ENCODE results near the gene P4HB. TPM values are rescaled to one million over a fixed set of nuclear protein-coding genes. Genes with fewer than 3 reads are reported as not detected.

Gene P4HB
- polyA plus RNA-seq, 4 donors: 397 to 434 (median 411) TPM

DNA sequence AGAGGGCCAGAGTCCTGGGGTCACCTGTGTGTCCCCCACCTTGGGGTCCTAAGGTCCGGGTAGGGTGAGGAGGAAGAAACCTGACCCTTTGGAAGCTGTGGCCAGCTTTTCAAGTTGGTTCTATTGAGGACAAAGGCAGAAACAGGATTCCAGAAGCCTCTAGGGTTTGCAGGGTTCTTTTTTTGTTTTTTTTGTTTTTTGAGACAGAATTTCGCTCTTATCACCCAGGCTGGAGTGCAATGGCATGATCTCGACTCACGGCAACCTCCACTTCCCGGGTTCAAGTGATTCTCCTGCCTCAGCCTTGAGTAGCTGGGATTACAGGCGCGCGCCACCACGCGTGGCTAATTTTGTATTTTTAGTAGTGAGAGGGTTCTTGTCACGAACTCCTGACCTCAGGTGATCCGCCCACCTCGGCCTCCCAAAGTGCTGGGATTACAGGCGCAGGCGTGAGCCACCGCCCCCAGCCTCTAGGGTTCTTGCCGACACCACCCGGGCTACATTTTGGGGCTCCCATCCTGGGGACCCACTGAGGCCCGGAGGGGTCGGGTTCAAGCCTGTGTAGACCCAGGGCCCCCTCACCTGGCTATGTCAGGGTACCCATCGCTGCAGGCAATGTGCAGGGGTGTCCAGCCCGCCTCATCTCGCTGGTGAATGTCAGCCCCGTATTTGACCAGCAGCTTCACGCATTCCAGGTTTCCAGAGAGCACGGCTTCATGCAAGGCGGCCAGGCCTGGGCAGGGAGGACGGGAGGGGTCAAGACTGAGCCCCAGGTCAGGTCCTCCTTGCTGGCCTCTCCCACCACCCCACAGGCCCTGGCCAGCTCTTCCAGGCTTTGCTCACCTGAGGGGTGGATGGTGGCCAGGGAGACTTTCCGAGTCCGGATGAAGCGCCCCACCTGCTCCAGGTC is 26.2 kb downstream of the P4HB start:
- no peak for DNase-seq (ENCODE audit: low read depth in 4 of 4, low spot score in 2 of 4)

- peak; percentile 68 to 86 (median 85) for DNase-seq (ENCODE audit: low read depth in 4 of 4, low spot score in 2 of 4)
These were observed 27.0 kb downstream of the P4HB start, which contains the start of gene MCRIP1 for GRCh38 chr17:81833160-81833920. Gene MCRIP1 (minus strand): TSS chr17:81833291. CDS start chr17:81824506, 8,785 bp downstream.

DNA sequence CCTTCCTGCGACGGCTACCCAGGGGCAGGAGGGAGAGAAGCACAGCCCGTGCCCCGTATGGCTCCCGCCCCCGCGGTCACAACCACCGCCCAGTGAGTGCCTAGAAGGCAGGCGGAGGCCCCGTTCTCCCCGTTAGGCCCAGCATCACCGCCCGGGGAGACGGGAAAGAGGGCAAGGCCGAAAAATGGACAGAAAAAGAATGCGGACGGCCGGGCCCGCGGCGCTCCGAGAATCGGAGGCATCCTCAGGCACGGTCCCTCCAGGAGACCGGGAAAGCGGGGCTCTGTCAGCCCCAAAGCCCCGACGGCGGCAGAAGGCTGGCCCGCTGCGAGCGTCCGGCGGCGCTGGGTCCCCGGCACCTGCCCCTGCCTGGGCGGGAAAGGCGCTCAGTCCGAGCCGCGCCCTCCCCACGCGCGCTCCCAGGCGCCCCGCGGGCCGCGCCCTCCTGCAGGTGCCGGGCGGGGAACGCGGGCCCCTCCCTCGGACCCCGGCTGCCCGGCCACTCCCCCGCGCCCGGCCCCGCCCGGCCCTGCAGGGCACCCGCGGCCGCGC is 27.7 kb downstream of the P4HB start:
- DNase-seq (ENCODE audit: low read depth in 4 of 4, low spot score in 2 of 4): no peak

DNA sequence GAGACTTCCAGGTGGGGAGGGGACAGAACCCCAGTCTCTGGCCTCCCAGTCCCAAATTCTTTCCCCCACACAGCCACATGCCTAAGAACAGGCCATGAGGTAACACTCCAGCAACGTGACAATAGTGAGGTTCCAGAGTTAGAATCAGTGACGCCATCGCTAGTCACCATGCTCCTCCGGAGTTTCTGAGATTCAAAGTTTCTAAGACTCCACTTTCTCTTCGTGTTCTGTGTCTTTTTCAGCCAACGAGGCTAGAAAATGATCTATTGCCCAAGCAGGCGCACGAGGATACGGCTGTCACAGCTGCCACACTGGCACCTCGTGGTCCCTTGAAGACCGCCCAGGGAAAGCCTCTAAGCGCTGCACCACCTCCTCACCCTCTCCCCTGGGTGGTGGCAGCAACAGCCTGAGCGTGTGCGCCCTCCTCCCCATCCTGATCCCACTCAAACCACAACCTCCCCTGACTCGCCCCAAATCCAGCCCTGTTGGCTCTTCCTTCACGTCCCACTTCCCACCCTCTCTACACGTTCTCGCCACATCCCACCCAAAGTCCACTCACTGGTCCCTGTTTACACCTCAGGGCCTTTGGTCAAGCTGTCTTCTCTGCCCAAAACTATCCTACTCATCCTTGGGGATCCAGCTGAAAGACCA is 28.3 kb downstream of the P4HB start:
- DNase-seq (ENCODE audit: low read depth in 4 of 4, low spot score in 2 of 4): no peak

DNA sequence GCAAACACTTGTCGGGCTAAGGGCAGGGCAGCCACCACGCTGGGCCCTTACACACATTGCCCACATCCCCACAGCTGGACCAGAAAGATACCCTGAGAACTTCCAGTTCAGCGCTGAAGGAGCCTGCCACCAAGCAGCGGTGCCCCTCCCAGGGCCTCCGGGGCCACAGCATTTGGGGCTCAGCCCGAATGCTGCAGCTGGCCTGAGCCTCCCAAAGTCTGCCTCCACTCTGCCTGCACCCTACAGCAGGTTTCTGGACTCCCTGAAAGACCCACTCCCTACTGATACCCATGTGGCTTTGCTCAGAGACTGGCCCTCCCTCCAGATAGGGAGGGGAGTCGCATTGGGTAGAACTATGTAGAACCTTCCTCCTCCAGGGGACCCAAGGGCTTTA is 28.8 kb downstream of the P4HB start:
- no peak for DNase-seq (ENCODE audit: low read depth in 4 of 4, low spot score in 2 of 4)

DNA sequence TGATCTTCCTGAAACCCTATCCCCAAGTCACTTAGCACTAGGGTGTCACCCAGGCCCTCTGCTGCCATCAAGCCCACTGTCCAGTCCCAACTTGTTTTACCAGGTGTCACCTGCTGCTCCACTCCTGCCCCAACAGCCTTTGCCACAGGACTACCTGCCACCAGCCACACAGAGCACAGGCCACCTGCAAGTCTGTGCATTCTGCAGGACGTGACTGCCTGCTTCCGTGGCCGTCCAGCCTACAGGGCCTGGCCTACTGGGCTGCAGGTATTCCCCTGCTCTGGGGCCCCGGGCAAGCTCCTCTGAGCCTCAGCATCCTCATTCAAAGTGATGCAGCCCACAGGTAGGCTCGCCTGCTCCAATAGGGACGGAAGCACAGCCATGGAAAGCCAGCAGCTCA is 30.5 kb downstream of the P4HB start:
- no peak for DNase-seq (ENCODE audit: low read depth in 4 of 4, low spot score in 2 of 4)

GRCh38 chr17:81828656-81829055 is 31.7 kb downstream of the P4HB start:
- DNase-seq (ENCODE audit: low read depth in 4 of 4, low spot score in 2 of 4): no peak

DNA sequence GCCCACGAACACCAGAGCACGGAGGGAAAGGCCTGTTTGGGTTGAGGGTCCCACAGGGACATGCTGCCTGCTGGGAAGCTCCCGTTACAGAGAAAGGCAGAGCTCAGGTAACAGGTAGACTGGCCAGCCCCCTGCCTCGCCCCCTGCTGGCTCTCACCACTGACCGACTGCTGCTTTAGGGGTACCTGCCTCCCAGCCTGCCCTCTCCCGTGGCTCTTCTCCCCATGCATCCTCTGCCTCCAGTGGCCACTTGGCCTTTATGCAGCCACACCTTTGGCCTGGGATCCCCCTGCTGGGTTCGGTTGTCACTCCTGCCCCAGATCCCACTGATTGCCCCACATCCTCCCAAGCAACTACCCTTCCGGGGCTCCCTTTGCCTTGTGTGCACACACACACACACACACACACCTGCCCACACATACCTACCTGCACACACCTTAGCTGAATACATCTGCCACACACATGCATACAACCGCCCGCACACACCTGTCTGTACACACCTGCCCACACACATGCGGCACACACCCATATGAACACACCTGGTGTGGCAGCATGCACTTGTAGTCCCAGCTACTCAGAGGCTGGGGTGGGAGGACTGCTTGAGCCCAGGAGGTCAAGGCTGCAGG is 34.4 kb downstream of the P4HB start:
- DNase-seq (ENCODE audit: low read depth in 4 of 4, low spot score in 2 of 4): no peak

- no peak for DNase-seq (ENCODE audit: low read depth in 4 of 4, low spot score in 2 of 4)
These were observed 35.7 kb downstream of the P4HB start for GRCh38 chr17:81824595-81824994.

DNA sequence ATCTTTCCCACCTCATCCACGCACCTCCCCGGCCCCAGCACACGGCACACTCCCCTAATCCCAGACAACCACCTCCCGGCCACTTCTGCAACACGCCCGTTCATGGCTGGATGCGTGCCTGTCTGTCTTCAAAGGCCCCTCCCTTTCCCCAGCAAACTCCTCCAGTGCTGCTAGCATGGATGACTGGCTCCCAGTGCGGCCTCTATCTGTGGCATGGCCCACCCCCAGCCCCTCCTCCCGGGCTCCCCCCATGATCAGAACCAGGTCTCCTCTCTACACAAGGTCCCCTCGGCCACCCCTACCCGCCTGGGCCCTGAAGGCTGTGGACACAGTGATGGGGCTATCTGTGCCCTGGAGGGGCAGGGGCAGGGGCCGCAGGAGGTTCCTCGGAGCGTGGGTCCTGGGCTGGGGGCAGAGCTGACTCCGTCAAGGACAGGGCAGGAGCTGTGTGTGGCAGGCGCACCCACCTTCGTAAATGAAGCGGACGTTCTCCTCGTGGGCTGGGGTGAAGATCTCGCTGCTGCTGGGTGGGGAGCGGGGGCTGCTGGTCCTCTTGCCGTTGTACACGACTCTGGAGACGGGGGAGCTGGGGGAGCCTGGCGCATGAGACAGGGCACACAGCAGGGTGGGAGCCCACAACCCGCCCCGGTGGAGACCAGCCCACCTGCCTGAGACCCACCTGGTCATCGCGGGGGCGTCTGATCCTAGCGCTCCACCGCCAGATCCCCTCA is 36.4 kb downstream of the P4HB start:
- DNase-seq (ENCODE audit: low read depth in 4 of 4, low spot score in 2 of 4): no peak

GRCh38 chr17:81822996-81823819 is 37.1 kb downstream of the P4HB start:
- DNase-seq (ENCODE audit: low read depth in 4 of 4, low spot score in 2 of 4): no peak

- DNase-seq (ENCODE audit: low read depth in 4 of 4, low spot score in 2 of 4): no peak
These were observed 38.1 kb downstream of the P4HB start for GRCh38 chr17:81822312-81822637.

GRCh38 chr17:81821603-81822311 is 38.6 kb downstream of the P4HB start:
- DNase-seq (ENCODE audit: low read depth in 4 of 4, low spot score in 2 of 4): no peak

DNA sequence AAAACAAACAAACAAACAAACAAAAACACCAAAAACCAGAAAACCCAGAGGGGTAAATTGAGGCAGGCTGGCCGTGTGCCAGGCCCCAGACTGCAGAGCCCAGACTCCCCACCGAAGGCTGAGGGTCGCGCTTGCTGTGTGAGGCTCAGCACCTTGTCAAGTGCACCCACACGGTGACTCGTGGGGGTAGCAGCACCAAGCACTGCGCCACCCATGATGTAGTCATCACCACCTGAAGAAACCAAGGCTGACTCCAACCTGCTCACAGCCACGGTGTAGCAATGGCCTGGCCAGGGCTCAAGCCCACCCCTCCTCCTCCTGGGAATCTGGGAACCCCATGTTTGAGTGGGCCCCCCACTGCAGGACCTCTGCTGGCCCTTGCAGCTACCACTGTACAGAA is 39.2 kb downstream of the P4HB start:
- DNase-seq (ENCODE audit: low read depth in 4 of 4, low spot score in 2 of 4): no peak

GRCh38 chr17:81819708-81820107 is 40.6 kb downstream of the P4HB start:
- no peak for DNase-seq (ENCODE audit: low read depth in 4 of 4, low spot score in 2 of 4)

DNA sequence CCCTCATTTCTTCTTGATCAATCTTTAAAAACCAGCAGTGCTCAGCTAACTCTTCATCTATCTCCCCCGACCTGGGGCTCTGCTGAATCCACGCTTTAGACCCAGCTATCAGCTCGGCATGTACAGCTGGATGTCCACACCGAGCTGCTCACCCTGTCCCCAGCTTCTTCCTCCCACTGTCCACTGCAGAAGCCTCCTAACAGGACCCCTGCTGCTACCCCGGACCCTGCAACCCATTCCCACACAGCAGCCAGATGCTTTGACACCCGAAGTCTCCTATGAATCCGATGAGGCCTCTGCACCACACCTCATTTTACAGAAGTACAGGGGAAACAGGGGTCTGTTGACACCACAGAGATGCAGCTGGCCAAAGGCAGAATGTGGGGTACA is 42.6 kb downstream of the P4HB start:
- DNase-seq (ENCODE audit: low read depth in 4 of 4, low spot score in 2 of 4): no peak

DNA sequence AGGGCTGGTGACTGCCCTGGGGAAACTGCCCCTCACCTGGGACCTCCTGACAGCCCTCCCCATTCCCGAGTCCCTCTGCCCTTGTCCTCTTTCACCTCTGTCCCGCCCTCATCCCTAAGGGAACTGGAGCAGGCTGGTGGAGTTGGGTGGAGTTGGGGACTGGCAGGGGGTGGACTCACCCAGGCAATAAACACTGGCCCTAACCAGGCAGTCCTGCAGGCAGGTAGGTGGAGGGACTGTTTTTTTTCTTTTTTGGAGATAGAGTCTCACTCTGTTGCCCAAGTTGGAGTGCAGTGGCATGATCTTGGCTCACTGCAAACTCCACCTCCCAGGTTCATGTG is 44.7 kb downstream of the P4HB start:
- no peak for DNase-seq (ENCODE audit: low read depth in 4 of 4, low spot score in 2 of 4)
